MM.1S (cell line): ENCODE results near the gene CYP4V2.

Source experiments
- DNase-seq: peaks from one replicate; pipeline ENCODE4 v3.0.0-alpha.2; 2015
- H2AFZ ChIP-seq: fragments of 300-600 bp; sonication (generic); 2 replicates; pipeline ENCODE4 v1.6.0; 2016; ENCODE audit warnings: antibody characterized with exemption, low read length
- H3F3A ChIP-seq: fragments of 300-600 bp; sonication (generic); 2 replicates; pipeline ENCODE4 v1.6.1; 2016; ENCODE audit warnings: mild to moderate bottlenecking, antibody characterized with exemption, low read length, moderate library complexity, mixed read lengths; ENCODE audit not compliant: insufficient read depth
- H3K27ac ChIP-seq: fragments of 300-600 bp; sonication (generic); 2 replicates; pipeline ENCODE4 v1.5.1; 2016; ENCODE audit warnings: mild to moderate bottlenecking, low read length
- H3K27me3 ChIP-seq: fragments of 300-600 bp; sonication (generic); replicated peaks from 2 replicates; pipeline ENCODE4 v1.6.0; 2016; ENCODE audit warnings: low read length; ENCODE audit not compliant: insufficient read depth
- H3K36me3 ChIP-seq: fragments of 300-600 bp; sonication (generic); replicated peaks from 2 replicates; pipeline ENCODE4 v1.6.1; 2016; ENCODE audit warnings: mild to moderate bottlenecking, low read length, mixed read lengths; ENCODE audit not compliant: insufficient read depth
- H3K4me1 ChIP-seq: fragments of 300-600 bp; sonication (generic); 2 replicates; pipeline ENCODE4 v1.6.1; 2016; ENCODE audit warnings: low read length, mixed read lengths
- H3K4me2 ChIP-seq: fragments of 300-600 bp; sonication (generic); 2 replicates; pipeline ENCODE4 v1.6.0; 2016; ENCODE audit warnings: low read depth, low read length
- H3K4me3 ChIP-seq: fragments of 300-600 bp; sonication (generic); 2 replicates; pipeline ENCODE4 v1.5.1; 2016; ENCODE audit warnings: low read length, mixed read lengths
- H3K79me2 ChIP-seq: fragments of 300-600 bp; sonication (generic); 2 replicates; pipeline ENCODE4 v1.6.1; 2016; ENCODE audit warnings: mixed run types, low read length, mixed read lengths
- H3K9ac ChIP-seq: fragments of 300-600 bp; sonication (generic); 2 replicates; pipeline ENCODE4 v1.6.1; 2016; ENCODE audit warnings: low read length, mixed read lengths
- H3K9me2 ChIP-seq: fragments of 300-600 bp; sonication (generic); replicated peaks from 2 replicates; pipeline ENCODE4 v1.6.1; 2016; ENCODE audit warnings: mild to moderate bottlenecking, low read length, mixed read lengths; ENCODE audit not compliant: insufficient read depth
- H3K9me3 ChIP-seq: fragments of 300-600 bp; sonication (generic); replicated peaks from 2 replicates; pipeline ENCODE4 v1.6.1; 2016; ENCODE audit warnings: mild to moderate bottlenecking, low read length, mixed read lengths; ENCODE audit not compliant: insufficient read depth
- H4K20me1 ChIP-seq: fragments of 300-600 bp; sonication (generic); 2 replicates; pipeline ENCODE4 v1.6.1; 2016; ENCODE audit warnings: mild to moderate bottlenecking, low read length, moderate library complexity, mixed read lengths; ENCODE audit not compliant: insufficient read depth
- EZH2 ChIP-seq: fragments of 300-600 bp; sonication (generic); optimal IDR thresholded peaks from 2 replicates; pipeline ENCODE3; 2017; ENCODE audit warnings: low read depth, mild to moderate bottlenecking, antibody characterized with exemption, low read length, mixed read lengths
- EZH2phosphoT487 ChIP-seq: fragments of 300-600 bp; sonication (generic); IDR thresholded peaks from 2 replicates; pipeline ENCODE4 v1.6.1; 2018; ENCODE audit warnings: antibody characterized with exemption, low read length
- TF ChIP-seq, protein P1 (sequence below): fragments of 300-600 bp; sonication (generic); IDR thresholded peaks from 2 replicates; pipeline ENCODE4 v1.5.1; 2016; ENCODE audit warnings: antibody characterized with exemption, low read length, mixed read lengths

The CYP4V2 gene

DNA sequence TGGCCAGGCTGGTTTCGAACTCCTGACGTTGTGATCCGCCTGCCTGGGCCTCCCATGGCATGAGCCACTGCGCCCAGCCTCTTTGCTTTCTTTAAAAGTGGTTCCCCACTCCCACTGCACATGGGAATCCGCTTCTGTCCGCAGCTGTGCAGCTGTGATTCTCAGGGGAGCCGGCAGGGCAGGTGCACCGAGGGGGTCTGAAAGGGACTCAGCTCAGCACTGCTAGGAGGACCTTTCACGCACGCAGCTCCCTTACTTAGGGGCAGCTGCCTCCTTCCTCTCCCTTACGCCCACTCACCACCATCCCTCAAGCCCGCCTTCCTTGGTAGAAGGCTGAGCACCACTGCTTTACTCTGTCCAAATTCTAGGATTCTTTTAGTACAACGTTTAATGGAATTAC is 40.4 kb upstream of the CYP4V2 start:
- no peak overlapping the region for H2AFZ ChIP-seq
- DNase-seq: peak; percentile 33
- peak overlapping the region; percentile 53; the same call in 1 of the 2 replicates for H3K27ac ChIP-seq
- peaks cover 3% of the 10 kb centered on the region; the same call in 1 of the 2 replicates for H3F3A ChIP-seq
- H3K9me3 ChIP-seq: no peaks in the 10 kb centered on the region
- no peak overlapping the region for H3K4me3 ChIP-seq
- TF ChIP-seq, protein P1, sequence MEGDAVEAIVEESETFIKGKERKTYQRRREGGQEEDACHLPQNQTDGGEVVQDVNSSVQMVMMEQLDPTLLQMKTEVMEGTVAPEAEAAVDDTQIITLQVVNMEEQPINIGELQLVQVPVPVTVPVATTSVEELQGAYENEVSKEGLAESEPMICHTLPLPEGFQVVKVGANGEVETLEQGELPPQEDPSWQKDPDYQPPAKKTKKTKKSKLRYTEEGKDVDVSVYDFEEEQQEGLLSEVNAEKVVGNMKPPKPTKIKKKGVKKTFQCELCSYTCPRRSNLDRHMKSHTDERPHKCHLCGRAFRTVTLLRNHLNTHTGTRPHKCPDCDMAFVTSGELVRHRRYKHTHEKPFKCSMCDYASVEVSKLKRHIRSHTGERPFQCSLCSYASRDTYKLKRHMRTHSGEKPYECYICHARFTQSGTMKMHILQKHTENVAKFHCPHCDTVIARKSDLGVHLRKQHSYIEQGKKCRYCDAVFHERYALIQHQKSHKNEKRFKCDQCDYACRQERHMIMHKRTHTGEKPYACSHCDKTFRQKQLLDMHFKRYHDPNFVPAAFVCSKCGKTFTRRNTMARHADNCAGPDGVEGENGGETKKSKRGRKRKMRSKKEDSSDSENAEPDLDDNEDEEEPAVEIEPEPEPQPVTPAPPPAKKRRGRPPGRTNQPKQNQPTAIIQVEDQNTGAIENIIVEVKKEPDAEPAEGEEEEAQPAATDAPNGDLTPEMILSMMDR: no peak
- TF ChIP-seq EZH2 (no peak), EZH2phosphoT487 (no peak)
- no peaks in the 10 kb centered on the region for H4K20me1 ChIP-seq
- no peaks in the 10 kb centered on the region for H3K4me1 ChIP-seq
- H3K36me3 ChIP-seq: no peaks in the 10 kb centered on the region
- no peaks in the 10 kb centered on the region for H3K79me2 ChIP-seq
- no peaks in the 10 kb centered on the region for H3K27me3 ChIP-seq
- H3K9ac ChIP-seq: no peak overlapping the region
- H3K9me2 ChIP-seq: no peaks in the 10 kb centered on the region
- no peak overlapping the region for H3K4me2 ChIP-seq

GRCh38 chr4:186151499-186151898 is 39.9 kb upstream of the CYP4V2 start:
- DNase-seq: peak; percentile 44

DNA sequence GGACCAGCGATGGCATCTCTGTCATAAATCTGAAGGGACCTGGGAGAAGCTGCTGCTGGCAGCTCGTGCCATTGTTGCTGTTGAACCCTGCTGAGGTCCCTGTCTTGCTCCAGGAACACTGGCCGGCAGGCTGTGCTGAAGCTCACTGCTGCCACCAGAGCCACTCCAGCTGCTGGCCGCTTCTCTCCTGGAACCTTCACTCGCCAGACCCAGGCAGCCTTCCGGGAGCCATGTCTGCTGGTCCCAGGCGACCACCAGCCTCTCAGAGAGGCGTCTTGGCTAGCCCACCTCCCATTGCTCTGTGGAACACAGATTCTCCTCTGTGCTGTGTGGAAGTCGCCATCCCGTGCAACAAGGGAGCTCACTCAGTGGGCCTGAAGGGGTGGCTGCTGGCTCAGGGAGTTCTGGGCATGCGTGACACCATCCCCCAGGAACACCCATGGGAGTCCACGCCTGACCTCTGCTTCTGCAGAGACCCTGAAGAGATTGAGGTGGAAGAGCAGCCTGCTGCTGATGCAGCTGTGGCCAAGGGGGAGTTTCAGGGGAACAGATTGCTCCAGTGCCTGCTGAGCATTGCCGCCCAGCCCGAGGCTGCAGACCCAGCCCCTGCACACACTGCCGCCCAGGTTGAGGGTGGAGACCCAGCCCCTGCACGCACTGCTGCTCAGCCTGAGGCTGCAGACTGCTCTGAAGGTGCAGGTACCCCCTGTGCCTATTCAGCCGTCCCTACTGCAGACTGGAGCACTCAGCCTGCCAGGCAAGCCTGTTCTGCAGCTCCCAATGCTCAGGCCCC is 33.1 kb upstream of the CYP4V2 start:
- peaks cover 8% of the 10 kb centered on the region; the same call in 1 of the 2 replicates for H3K79me2 ChIP-seq
- TF ChIP-seq, protein P1: no peak
- TF ChIP-seq EZH2 (no peak), EZH2phosphoT487 (no peak)
- H3K36me3 ChIP-seq: no peaks in the 10 kb centered on the region
- no peak overlapping the region for H3K27ac ChIP-seq
- no peaks in the 10 kb centered on the region for H3K9me3 ChIP-seq
- no peak overlapping the region for H2AFZ ChIP-seq
- H4K20me1 ChIP-seq: no peaks in the 10 kb centered on the region
- no peaks in the 10 kb centered on the region for H3K9me2 ChIP-seq
- no peak overlapping the region for H3K9ac ChIP-seq
- no peak overlapping the region for H3K4me2 ChIP-seq
- H3K4me3 ChIP-seq: no peak overlapping the region
- peaks cover 6% of the 10 kb centered on the region for H3F3A ChIP-seq
- no peaks in the 10 kb centered on the region for H3K27me3 ChIP-seq
- no peak for DNase-seq
- peaks cover 13% of the 10 kb centered on the region for H3K4me1 ChIP-seq

More at GRCh38 chr4:186151499-186151898, 39.9 kb upstream of the CYP4V2 start:
- Histone ChIP-seq H3K4me1 (no peaks in the 10 kb centered on the region), H3K4me3 (no peak overlapping the region), H3K79me2 (no peaks in the 10 kb centered on the region), H3K27me3 (no peaks in the 10 kb centered on the region), H3K27ac (peak overlapping the region; percentile 53; the same call in 1 of the 2 replicates), H3F3A (peaks cover 3% of the 10 kb centered on the region; the same call in 1 of the 2 replicates), H3K9ac (no peak overlapping the region), H3K36me3 (no peaks in the 10 kb centered on the region), H2AFZ (no peak overlapping the region), H3K4me2 (no peak overlapping the region), H3K9me3 (no peaks in the 10 kb centered on the region), H4K20me1 (no peaks in the 10 kb centered on the region), H3K9me2 (no peaks in the 10 kb centered on the region)
- no peak for TF ChIP-seq EZH2
- TF ChIP-seq, protein P1: no peak
- no peak for TF ChIP-seq EZH2phosphoT487
